GM19023 (cell line): Measurements from ENCODE around the gene EFHC1.

Experiments used
- ATAC-seq: cut with Tn5 transposase; IDR thresholded peaks from one replicate; pipeline ENCODE4 v1.9.1; 2021; ENCODE audit warnings: mild to moderate bottlenecking, moderate library complexity; ENCODE audit not compliant: unreplicated experiment

The EFHC1 gene

GRCh38 chr6:52500238-52501129 is 80.3 kb downstream of the EFHC1 start:
- ATAC-seq, result no peak

- no peak for ATAC-seq
These were observed 82.3 kb downstream of the EFHC1 start for GRCh38 chr6:52502306-52503029.

GRCh38 chr6:52503323-52503747 is 83.2 kb downstream of the EFHC1 start:
- no peak for ATAC-seq

GRCh38 chr6:52503851-52504781 is 84.0 kb downstream of the EFHC1 start:
- ATAC-seq, result no peak

- ATAC-seq, result no peak
These were observed 84.6 kb downstream of the EFHC1 start for GRCh38 chr6:52504782-52505136.

- ATAC-seq, result no peak
These were observed 85.7 kb downstream of the EFHC1 start for GRCh38 chr6:52505726-52506409.

- no peak for ATAC-seq
These were observed 86.3 kb downstream of the EFHC1 start for GRCh38 chr6:52506476-52506875.

- no peak for ATAC-seq
These were observed 87.6 kb downstream of the EFHC1 start for GRCh38 chr6:52507557-52508260.

- no peak for ATAC-seq
These were observed 88.2 kb downstream of the EFHC1 start for GRCh38 chr6:52508261-52508739.

GRCh38 chr6:52509281-52510212 is 89.4 kb downstream of the EFHC1 start:
- ATAC-seq, result peak; percentile 54

- ATAC-seq, result peak; percentile 34
These were observed 90.0 kb downstream of the EFHC1 start for GRCh38 chr6:52510213-52510562.

GRCh38 chr6:52511163-52511562 is 91.0 kb downstream of the EFHC1 start:
- no peak for ATAC-seq

- ATAC-seq, result no peak
These were observed 91.5 kb downstream of the EFHC1 start for GRCh38 chr6:52511572-52512151.

- no peak for ATAC-seq
These were observed 92.1 kb downstream of the EFHC1 start for GRCh38 chr6:52512199-52512598.

GRCh38 chr6:52513464-52513863 is 93.3 kb downstream of the EFHC1 start:
- no peak for ATAC-seq

- ATAC-seq, result no peak
These were observed 93.8 kb downstream of the EFHC1 start for GRCh38 chr6:52513896-52514295.

GRCh38 chr6:52514514-52514913 is 94.4 kb downstream of the EFHC1 start:
- no peak for ATAC-seq

- ATAC-seq, result no peak
These were observed 95.2 kb downstream of the EFHC1 start for GRCh38 chr6:52515219-52515960.
